Measurements from ENCODE around the gene HMCES.
"Not testable (repeated sequence)": the region's sequence is repeated elsewhere in the genome, so short reads cannot be mapped to it uniquely, and the experiment has no call there.

The HMCES gene

GRCh38 chr3:129323651-129324294, 45.1 kb downstream of the HMCES start:
- no peak for DNase-seq

- DNase-seq: no peak
Observed at GRCh38 chr3:129324855-129325254, 46.2 kb downstream of the HMCES start.

DNA sequence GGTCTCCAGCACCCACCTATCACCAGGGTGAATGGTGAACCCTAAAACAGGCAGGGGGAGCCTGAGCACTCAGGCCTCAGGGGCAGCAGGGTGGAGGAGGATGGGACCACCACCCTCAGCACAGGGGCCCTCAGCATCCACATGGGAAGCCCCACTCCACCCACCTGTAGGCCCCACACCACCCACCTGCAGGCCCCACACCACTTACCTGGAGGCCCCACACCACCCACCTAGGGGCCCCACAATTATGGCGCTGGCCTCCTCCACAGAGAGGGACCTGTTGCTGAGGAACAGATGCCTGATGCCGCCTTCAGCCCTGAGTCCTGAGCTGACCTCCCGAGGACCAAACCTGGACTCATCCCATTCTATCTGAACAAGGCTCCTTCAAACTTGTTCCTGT, 46.7 kb downstream of the HMCES start:
- DNase-seq: no peak

GRCh38 chr3:129326138-129326537, 47.5 kb downstream of the HMCES start:
- no peak for DNase-seq

DNA sequence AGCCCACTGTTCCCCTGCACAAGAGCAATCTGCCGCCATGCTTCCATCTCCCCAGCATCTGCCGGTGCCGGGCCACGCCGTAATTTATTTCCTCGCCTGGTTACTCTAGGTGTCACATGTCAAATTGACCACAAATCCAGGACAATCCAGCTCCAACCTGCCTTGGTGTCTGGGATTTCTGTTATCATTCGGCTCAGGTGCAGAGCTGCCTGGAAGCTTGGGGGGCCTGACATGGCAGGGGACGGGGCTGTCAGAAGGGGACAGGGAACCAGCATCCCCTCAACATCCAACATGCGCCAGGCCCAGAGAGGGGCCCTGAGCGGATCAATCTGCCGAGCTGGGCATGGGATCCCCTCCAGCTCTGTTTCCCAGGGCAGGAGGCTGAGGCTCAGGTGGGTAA, 47.9 kb downstream of the HMCES start:
- DNase-seq: no peak

DNA sequence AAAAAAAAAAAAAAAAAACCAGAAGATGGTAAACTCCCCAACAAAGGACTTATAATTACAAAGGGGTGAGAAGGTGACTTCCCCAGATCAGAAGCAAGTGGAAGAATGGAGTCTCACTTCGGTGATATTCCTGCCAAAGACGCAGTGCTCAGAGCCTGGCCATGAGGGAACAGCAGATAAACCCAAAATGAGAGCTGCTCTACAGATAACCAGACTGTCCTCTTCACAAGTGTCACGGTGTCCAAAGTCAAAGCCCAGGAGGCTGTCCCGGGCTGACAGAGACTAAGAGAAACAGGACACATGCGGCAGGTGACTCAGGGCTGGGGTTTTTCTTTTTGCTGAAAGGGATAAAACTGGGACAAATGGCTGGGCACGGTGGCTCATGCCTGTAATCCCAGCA, 48.8 kb downstream of the HMCES start:
- no peak for DNase-seq

GRCh38 chr3:129329858-129330257, 51.2 kb downstream of the HMCES start:
- no peak for DNase-seq

DNA sequence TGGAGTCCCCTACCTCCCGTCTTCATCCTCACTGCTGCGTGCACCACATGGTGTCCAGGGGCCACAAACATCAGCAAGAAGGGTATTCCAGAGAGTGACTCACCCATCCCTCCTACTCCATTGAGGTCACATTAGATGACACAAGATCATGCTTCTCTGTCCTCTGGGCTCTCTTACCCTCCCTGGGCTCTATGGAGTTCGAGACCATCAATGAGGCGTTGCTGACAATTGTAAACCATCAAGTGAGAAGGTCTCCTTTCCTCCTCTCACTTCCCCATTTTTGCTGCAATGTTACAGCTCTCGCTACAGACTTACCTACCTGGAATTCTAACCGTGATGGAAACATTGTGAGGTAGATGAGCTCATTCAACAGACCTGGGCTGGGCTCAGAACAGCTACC, 51.7 kb downstream of the HMCES start:
- DNase-seq: no peak

DNA sequence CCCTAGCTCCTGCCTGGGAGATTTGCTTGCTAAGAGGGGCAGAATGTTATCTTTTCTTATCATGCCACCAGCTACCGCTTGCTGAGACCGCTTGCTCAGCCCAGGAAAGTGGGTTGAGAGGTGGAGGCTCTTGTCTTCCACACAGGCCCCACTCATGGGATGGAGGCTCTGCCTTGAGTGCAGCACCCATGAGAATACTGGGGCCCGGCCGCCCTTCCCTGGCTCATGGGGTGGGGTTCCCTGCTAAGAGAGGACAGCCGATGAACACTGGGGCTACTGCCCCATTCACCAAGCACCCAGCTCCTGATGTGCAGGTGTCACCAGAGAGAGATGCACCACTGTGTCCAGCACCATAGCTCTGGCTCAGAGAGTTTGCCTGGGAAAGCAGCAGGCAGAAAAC, 55.2 kb downstream of the HMCES start:
- no peak for DNase-seq

- DNase-seq: no peak
Observed at GRCh38 chr3:129336093-129336706, 57.5 kb downstream of the HMCES start.

DNA sequence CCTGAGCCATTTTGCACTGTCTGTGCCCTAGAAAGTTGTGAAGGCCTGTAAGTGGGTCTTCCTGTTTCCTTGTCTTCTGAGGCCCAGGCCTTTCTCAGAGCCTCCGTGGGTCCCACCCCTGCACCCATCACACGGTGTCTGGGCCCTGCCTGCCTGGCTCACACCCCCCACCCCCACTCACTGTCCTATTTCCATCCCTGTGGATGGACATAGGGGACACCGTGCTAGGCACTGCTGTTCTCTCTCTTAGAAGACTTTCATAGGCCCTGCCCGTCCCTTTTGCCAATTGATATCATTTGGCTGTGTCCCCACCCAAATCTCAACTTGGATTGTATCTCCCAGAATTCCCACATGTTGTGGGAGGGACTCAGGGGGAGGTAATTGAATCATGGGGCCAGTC, 59.0 kb downstream of the HMCES start:
- DNase-seq: not testable (repeated sequence)

DNA sequence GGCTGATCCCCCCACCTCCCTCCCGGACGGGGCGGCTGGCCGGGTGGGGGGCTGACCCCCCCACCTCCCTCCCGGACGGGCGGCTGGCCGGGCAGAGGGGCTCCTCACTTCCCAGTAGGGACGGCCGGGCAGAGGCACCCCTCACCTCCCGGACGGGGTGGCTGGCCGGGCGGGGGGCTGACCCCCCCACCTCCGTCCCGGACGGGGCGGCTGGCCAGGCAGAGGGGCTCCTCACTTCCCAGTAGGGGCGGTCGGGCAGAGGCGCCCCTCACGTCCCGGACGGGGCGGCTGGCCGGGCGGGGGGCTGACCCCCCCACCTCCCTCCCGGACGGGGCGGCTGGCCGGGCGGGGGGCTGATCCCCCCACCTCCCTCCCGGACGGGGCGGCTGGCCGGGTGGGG, 60.5 kb downstream of the HMCES start:
- not testable (repeated sequence) for DNase-seq

GRCh38 chr3:129339833-129340232, 61.2 kb downstream of the HMCES start:
- DNase-seq: not testable (repeated sequence)

DNA sequence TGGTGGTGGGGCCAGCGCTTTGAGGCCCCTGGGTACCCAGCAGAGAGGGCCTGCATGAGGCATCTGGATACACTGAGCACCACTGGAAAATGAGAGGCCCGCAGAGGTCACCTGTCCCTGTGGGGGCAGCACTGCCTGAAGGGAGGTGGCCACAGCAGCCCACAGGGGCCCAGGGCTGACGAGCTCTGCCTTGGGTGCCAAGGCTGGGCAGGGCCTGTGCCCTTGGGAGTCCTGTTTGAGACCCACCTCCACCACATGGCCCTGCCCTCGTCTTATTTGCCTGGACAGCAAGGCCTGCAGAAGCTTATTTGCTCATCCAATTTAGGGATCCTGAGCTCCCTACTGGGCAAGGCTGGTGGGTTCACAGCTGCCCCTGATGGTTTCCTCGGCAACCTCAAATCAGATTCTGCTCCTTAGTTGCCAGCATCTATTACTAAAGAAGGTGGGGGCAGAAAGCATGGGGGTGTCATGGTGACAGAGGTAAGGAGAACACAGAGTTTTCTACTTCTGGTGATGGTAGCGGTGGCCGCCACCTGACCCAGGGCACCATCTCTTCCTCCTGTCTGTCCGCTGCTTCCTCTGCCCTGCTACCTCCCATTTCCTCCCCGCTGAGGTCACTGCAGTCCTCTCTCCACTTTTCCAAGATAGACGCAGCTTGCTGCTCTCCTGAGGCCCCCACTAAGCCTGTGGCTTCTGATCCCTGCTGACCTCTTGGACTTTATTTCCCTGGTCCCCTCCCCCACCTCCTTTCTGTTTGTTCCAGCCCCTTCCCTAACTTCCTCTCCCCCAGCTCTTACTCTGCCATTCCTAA, 62.9 kb downstream of the HMCES start:
- no peak for DNase-seq

- peak; percentile 26 to 55 for DNase-seq
Observed at GRCh38 chr3:129343643-129344360, 65.1 kb downstream of the HMCES start.

DNA sequence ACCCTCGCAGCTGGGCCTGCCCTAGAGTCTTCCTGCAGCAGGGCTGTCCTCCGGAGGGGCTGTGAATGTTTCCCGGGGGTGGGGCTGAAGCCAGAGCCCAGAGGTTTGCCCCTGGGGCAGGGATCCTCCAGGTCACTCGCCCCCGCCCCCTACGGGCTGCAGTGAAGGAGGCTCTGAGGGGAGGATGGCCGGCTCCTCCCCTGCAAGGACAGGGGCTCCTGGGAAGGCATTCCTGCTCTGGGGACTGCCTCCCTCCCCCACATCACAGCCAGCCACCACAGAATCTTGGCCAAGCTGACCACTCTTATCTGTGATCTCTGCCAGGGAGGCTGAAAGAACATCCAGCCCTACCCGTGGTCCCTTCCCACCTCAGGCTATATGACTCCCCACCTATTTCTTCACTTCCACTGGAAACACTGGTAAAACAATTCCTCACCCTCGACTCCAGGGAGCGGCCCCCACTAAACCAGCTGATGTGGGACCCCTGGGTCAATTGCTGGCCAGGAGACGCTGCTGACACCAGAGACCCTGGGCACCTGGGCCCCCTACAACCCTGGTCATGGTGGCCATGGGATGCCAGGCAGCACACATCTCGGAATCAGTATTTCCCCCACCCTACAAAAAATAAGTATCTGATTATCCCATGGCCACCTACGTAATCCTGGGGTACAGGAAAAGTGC, 66.0 kb downstream of the HMCES start:
- DNase-seq: no peak

- no peak for DNase-seq
Observed at GRCh38 chr3:129345281-129345680, 66.6 kb downstream of the HMCES start.

GRCh38 chr3:129345971-129346370, 67.3 kb downstream of the HMCES start:
- DNase-seq: no peak

DNA sequence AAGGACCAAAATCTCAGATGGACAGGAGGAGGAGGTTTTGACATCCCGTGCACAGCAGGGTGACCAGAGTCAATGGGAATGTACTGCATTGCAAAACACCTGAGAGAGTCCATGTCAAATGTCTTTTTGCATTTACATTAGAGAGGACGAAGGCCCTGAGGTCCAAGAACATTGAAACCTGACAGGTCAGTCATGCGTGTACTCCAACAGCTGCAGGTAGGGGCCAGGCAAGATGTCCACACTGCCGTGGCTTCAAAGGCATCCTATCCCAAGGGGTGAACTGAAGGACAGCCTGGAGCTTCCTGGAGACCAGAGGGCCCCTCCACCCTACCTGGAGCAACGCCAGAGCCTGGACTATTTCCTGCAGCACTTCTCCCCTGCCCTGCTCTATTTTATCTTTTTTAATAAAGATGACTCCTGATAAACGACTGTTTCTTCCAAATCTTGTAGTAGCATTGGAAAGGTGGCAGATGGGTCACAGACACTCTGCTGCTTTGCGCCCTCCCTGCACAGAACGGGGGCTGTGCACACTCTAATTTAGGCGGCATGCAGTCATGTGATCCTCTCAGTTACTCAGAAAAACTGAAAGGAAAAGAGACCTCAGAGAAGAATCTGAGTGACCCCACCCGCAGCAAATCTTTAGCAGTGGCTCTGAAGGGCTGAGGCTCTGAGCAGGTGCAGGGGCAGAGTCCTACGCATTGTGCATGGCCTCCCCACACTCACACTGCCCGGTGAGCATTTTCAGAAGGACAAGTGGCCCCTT, 68.2 kb downstream of the HMCES start:
- no peak for DNase-seq

DNA sequence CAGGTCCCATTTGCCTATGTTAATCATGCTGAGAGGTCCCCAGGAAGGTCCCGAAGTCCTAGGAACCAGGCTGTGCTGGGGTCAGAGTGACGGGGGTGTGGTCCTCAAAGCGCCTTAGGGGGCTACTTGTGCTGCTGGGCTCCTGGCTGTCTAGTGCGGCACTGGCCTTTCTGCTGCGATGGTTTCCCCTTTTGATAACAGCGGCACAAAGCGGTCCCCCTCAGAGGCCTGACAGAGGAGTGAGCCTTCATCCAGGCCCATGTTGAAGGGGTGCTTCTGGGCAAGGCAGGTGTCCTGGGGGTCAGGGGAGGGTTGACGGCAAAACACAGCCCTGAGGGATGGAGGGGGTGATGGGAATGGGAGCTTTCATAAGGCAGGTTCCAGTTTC, 68.8 kb downstream of the HMCES start:
- no peak for DNase-seq

DNA sequence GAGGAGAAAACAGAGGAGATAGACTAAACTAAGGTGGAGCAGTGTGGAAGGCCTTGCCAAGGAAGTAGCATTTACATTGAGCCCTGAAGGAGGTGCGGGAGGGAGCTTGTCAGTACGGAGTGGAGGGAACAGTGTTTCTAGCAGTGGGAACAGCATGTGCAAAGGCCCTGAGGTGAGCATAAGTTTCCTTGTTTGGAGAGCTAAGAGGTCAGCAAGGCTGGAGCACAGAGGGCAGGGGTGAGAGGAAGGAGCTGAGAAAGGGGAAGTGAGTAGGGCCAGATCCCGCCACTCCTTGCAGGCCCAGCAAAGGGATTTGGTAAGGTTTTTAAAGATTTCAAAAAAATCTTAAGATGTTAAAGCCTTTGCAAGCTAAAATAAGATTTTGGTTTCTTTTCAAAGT, 70.1 kb downstream of the HMCES start:
- DNase-seq: no peak

DNA sequence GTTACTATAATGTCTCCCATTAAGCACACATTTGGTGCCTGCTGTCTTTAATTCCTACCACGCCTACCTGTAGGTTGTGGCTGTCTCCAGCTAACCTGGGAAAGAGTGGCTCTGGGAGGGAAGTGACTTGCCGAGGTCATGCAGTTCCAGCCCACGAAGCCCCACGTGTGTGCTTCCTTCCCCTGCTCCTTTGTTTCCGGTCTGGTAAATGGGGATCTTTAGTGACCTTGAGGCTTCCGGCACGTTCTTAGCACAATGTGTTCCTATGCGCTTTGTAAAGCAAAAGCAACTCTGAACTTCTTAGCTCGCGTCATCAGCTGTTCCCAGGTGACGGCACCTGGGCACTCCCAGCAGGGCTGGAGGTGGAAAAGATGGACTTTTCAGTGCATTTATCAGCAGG, 70.5 kb downstream of the HMCES start:
- not testable (repeated sequence) for DNase-seq
